Suppressor macrophage treated with lipopolysaccharide for 4 hours (primary cell): Measurements from ENCODE around the gene GRAMD4.
A peak's percentile ranks its signal among the peaks of the same experiment; 100 is the strongest.
"Not testable (repeated sequence)": the region's sequence is repeated elsewhere in the genome, so short reads cannot be mapped to it uniquely, and the experiment has no call there.

ENCODE experiments used
- DNase-seq: peaks from one replicate; pipeline ENCODE4 v3.0.0-alpha.2; 2020

Gene GRAMD4

GRCh38 chr22:46640293-46641055 is 20.3 kb downstream of the GRAMD4 start:
- no peak for DNase-seq

DNA sequence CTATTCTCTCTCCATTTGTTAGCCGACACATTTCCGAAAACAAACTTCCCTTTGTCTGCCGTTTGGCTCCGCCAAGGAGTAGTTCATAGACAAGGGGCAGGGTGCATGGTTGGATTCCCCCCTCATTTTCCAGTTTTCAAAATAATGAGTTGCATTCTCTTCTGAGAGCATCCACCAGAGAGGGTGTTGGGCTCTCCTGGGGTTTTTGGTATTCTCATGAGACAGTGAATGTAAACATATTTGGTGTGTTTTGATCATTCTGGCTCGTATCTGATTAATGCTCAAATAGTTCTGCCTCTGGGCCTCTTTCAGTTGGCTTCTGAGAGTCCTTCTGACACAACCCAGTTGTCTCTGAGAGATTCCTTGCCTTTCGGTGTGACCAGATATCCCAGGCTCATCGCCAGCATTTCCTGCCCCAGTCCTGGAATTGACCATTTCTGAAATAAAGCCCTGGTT is 21.7 kb downstream of the GRAMD4 start:
- DNase-seq, result no peak

DNA sequence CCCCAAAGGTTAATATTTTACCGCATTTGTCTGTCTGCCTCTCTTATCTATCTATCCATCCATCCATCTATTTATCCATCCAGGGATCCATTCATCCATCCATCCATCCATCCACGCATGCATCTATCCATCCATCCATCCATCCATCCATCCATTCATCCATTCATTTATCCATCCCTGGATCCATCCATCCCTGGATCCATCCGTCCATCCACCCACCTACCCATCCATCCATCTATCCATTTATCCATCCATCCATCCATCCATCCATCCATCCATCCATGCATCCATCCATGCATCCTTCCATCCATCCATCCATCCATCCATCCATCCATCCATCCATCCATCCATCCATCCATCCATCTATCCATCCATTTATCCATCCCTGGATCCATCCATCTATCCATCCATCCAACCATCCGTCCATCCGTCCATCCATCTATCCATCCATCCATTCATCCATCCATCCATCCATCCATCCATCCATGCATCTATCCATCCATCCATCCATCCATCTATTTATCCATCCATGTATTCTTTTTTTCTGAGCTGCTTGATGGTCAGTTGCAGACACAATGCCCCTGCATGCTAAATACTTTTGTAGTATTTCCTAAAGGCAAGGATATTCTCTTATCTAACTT is 22.8 kb downstream of the GRAMD4 start:
- not testable (repeated sequence) for DNase-seq

GRCh38 chr22:46646531-46647215 is 26.5 kb downstream of the GRAMD4 start:
- no peak for DNase-seq

- DNase-seq, result not testable (repeated sequence)
Observed at GRCh38 chr22:46648225-46648820, 28.1 kb downstream of the GRAMD4 start.

- DNase-seq, result peak; percentile 18
Observed at GRCh38 chr22:46649141-46650077, 29.2 kb downstream of the GRAMD4 start.

- no peak for DNase-seq
Observed at GRCh38 chr22:46650078-46650810, 30.1 kb downstream of the GRAMD4 start.

DNA sequence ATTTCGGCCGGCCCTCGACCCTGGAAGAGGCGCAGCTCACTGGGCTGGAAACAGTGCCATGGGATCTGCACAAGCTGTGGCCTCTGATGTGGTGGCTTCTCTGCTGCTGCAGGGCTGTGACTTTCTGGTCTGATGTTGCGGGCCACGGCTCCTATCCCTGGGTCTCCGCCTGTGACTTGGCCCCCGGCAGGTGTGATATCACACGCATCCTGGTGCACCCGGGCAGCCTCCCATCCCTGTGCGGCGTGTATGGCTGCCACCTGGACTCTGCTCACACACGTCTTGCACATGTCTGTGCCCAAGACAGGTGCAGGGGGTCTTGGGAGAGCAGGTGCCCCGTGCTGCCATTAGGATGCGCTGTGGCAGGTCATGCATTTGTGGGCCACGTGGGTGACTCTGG is 31.1 kb downstream of the GRAMD4 start:
- no peak for DNase-seq

DNA sequence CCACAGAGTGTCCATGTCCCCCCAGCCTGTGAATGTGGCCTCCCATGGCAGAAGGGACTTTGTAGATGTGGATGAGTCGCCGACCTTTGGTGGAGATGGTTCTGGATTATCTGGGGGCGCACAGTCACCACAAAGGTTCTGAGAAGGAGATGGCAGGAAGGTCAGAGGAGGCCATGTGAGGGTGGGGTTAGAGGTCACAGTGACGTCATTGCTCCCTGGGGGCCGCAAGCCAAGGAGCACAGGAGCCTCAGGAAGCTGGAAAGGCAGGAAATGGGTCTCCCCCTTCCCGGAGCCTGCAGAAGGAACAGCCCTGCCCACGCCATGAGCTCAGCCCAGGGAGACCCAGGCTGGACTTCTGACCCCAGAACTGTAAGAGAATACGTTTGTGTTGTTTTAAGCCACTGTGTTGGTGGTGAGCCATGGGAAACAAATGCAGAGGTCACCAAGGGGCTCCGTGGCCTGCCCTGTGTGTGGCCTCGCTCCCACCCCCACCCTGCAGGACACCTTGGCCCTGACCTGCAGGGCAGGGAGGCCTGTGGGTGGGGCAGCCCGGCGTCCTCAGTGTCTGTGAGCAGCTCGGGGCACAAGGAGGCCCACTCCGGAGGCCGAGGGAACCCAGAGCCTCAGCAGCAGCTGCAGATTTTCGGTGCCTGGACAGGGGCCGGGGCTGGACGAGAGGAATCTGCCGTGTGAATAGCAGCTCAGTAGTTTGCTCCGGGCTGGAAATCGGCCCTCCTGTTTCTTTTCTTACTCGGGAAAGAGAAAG is 32.1 kb downstream of the GRAMD4 start:
- no peak for DNase-seq

DNA sequence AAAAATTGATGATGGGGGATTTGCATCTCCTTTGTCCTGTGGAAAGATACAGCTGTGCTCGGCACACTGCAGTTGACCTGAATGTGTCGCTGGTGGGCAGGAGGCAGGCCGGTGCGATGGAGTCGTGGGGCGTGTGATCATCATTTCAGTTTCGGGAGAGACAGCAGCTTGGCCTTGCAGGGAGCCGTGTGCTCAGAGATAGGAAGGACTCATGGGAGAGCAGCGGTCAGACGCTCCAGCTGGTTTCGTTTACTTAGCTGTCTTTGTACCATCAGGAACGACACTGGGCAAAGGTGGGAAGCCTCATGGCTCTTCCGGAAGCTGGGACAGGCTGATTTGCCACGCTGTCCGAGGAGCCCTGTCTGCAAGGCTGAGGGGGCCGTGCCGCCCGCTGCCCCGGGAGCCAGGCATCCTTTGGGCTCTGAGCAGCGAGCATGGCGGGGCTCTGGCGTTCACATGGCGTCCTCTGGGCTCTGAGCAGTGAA is 32.7 kb downstream of the GRAMD4 start:
- DNase-seq, result no peak

GRCh38 chr22:46653596-46653995 is 33.4 kb downstream of the GRAMD4 start:
- DNase-seq, result no peak

- DNase-seq, result no peak
Observed at GRCh38 chr22:46654426-46654825, 34.2 kb downstream of the GRAMD4 start.

- DNase-seq, result no peak
Observed at GRCh38 chr22:46654927-46655595, 34.9 kb downstream of the GRAMD4 start.

DNA sequence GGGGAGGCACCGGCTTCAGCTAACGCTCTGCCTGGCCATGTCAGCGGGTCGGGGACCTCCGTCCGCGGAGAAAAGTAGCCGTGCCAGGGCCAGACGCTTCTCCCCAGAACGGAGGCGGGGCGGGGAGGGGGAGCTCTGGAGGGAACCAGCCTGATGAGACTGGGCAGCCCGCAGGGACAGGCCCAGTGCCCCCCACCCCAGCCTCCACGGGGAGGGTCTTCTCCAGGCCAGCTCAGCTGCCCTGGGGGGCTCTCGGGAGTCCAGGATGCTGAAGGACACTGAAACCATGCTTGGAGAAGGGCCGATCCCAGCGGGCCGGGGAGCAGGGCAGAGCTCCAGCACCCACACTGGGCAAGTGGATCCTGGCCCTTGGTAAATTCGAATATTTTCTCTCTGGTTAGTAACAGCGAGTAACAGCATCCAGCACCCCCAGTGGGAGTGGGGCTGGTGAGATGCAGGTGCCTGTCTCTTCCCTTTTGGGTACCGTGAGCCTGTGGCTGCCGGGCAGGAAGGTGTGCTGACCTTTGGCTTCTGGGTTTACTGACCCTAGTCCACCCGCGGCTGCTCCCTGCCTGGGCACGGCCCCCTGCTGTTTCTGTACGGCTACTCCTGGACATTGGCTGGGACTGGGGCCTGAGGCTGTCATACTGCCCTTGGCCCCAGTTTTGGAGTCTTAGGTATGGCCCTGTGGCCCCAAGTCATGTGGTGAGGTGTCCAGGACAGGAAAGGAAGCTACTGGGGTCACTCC is 35.8 kb downstream of the GRAMD4 start:
- DNase-seq, result no peak

- DNase-seq, result no peak
Observed at GRCh38 chr22:46656856-46657654, 36.9 kb downstream of the GRAMD4 start.

DNA sequence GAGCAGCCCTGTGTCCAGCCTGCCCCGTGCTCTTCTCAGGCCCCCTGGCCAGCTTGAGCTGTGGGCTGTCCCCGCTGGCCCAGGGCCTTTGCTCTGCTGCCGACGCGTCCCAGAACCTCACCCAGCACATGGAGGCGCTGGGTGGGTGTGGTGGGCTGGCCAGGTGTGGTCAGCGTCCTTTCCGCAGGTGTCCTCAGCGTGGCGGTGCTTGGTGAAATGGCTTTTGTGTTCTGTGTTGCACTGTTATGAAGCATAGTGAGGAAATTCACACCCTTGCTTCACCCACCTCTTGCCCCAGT is 37.4 kb downstream of the GRAMD4 start:
- no peak for DNase-seq

GRCh38 chr22:46657996-46658947 is 38.1 kb downstream of the GRAMD4 start:
- no peak for DNase-seq
